Measurements from ENCODE around the gene L1CAM.

L1CAM gene

GRCh38 chrX:153888344-153888743 lies 2.4 kb upstream of the L1CAM start:
- no peaks in the 10 kb centered on the region for H3K27me3 ChIP-seq (ENCODE audit: insufficient read depth, low read length, poor library complexity)
- H3K4me1 ChIP-seq (ENCODE audit: insufficient read depth, low read length): no peaks in the 10 kb centered on the region
- no peaks in the 10 kb centered on the region for H3K79me2 ChIP-seq (ENCODE audit: insufficient read depth, low read length)
- no peaks in the 10 kb centered on the region for H3K9me3 ChIP-seq (ENCODE audit: insufficient read depth, low read length, severe bottlenecking)
- no peak for ATAC-seq (ENCODE audit: insufficient read depth, low read depth)
- no peak for DNase-seq
- no peak overlapping the region for H3K4me3 ChIP-seq (ENCODE audit: low read depth in 1 of 2, low read length in 2 of 2)
- H3K9ac ChIP-seq (ENCODE audit: low read depth, low read length): no peak overlapping the region
- no peaks in the 10 kb centered on the region for H4K20me1 ChIP-seq (ENCODE audit: insufficient read depth, low read length)
- H3K27ac ChIP-seq (ENCODE audit: low read length): no peak overlapping the region
- H2AFZ ChIP-seq (ENCODE audit: low read depth, low read length): no peak overlapping the region
- no peaks in the 10 kb centered on the region for H3K36me3 ChIP-seq (ENCODE audit: insufficient read depth, low read length)
- TF ChIP-seq, protein P1, sequence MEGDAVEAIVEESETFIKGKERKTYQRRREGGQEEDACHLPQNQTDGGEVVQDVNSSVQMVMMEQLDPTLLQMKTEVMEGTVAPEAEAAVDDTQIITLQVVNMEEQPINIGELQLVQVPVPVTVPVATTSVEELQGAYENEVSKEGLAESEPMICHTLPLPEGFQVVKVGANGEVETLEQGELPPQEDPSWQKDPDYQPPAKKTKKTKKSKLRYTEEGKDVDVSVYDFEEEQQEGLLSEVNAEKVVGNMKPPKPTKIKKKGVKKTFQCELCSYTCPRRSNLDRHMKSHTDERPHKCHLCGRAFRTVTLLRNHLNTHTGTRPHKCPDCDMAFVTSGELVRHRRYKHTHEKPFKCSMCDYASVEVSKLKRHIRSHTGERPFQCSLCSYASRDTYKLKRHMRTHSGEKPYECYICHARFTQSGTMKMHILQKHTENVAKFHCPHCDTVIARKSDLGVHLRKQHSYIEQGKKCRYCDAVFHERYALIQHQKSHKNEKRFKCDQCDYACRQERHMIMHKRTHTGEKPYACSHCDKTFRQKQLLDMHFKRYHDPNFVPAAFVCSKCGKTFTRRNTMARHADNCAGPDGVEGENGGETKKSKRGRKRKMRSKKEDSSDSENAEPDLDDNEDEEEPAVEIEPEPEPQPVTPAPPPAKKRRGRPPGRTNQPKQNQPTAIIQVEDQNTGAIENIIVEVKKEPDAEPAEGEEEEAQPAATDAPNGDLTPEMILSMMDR (IDR thresholded peaks at IDR 0.05; ENCODE audit: borderline replicate concordance, extremely low read depth, low read length, poor library complexity, severe bottlenecking): no peak
- TF ChIP-seq EZH2 (IDR thresholded peaks at IDR 0.05; ENCODE audit: borderline replicate concordance, low read depth, low read length, severe bottlenecking): no peak
- no peak overlapping the region for H3K4me2 ChIP-seq (ENCODE audit: insufficient read depth, low read length)

- H3K36me3 ChIP-seq (ENCODE audit: insufficient read depth, low read length): no peaks in the 10 kb centered on the region
- H3K4me1 ChIP-seq (ENCODE audit: insufficient read depth, low read length): no peaks in the 10 kb centered on the region
- no peak for TF ChIP-seq EZH2 (IDR thresholded peaks at IDR 0.05; ENCODE audit: borderline replicate concordance, low read depth, low read length, severe bottlenecking)
- TF ChIP-seq, protein P1 (IDR thresholded peaks at IDR 0.05; ENCODE audit: borderline replicate concordance, extremely low read depth, low read length, poor library complexity, severe bottlenecking): no peak
- no peak overlapping the region for H3K4me2 ChIP-seq (ENCODE audit: insufficient read depth, low read length)
- H4K20me1 ChIP-seq (ENCODE audit: insufficient read depth, low read length): no peaks in the 10 kb centered on the region
- ATAC-seq (ENCODE audit: insufficient read depth, low read depth) (no peak), DNase-seq (no peak)
- no peak overlapping the region for H3K9ac ChIP-seq (ENCODE audit: low read depth, low read length)
- H2AFZ ChIP-seq (ENCODE audit: low read depth, low read length): no peak overlapping the region
- no peak overlapping the region for H3K27ac ChIP-seq (ENCODE audit: low read length)
- H3K79me2 ChIP-seq (ENCODE audit: insufficient read depth, low read length): no peaks in the 10 kb centered on the region
- H3K9me3 ChIP-seq (ENCODE audit: insufficient read depth, low read length, severe bottlenecking): no peaks in the 10 kb centered on the region
- H3K27me3 ChIP-seq (ENCODE audit: insufficient read depth, low read length, poor library complexity): no peaks in the 10 kb centered on the region
- no peak overlapping the region for H3K4me3 ChIP-seq (ENCODE audit: low read depth in 1 of 2, low read length in 2 of 2)
Measured at GRCh38 chrX:153887385-153887784, 1.4 kb upstream of the L1CAM start.

DNA sequence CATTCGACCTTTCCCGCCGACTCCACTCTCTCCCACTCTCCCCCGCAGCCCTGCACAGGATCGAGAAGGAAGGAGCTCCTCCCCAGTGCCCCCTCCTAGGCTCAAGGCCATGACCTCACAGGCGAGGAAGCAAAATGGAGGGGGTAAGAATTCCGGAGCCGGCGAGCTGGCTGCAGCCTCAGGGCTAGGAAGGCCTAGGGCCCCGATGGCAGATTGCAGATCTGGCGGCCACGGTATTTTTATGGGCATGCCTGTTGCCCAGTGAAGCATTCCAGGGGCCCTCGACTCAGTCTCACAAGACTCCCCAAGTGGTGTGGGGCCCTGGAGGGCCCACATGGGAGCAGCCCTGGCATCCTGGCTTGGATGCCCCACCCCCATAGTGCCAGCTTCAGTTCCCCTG lies 942 bp upstream of the L1CAM start:
- H3K79me2 ChIP-seq (ENCODE audit: insufficient read depth, low read length): no peaks in the 10 kb centered on the region
- ATAC-seq (ENCODE audit: insufficient read depth, low read depth): no peak
- no peak overlapping the region for H3K4me2 ChIP-seq (ENCODE audit: insufficient read depth, low read length)
- no peak overlapping the region for H2AFZ ChIP-seq (ENCODE audit: low read depth, low read length)
- no peak overlapping the region for H3K9ac ChIP-seq (ENCODE audit: low read depth, low read length)
- DNase-seq: no peak
- no peaks in the 10 kb centered on the region for H3K9me3 ChIP-seq (ENCODE audit: insufficient read depth, low read length, severe bottlenecking)
- H3K4me3 ChIP-seq (ENCODE audit: low read depth in 1 of 2, low read length in 2 of 2): no peak overlapping the region
- TF ChIP-seq EZH2 (IDR thresholded peaks at IDR 0.05; ENCODE audit: borderline replicate concordance, low read depth, low read length, severe bottlenecking): no peak
- TF ChIP-seq, protein P1 (IDR thresholded peaks at IDR 0.05; ENCODE audit: borderline replicate concordance, extremely low read depth, low read length, poor library complexity, severe bottlenecking): no peak
- no peak overlapping the region for H3K27ac ChIP-seq (ENCODE audit: low read length)
- no peaks in the 10 kb centered on the region for H4K20me1 ChIP-seq (ENCODE audit: insufficient read depth, low read length)
- H3K4me1 ChIP-seq (ENCODE audit: insufficient read depth, low read length): no peaks in the 10 kb centered on the region
- H3K36me3 ChIP-seq (ENCODE audit: insufficient read depth, low read length): no peaks in the 10 kb centered on the region
- H3K27me3 ChIP-seq (ENCODE audit: insufficient read depth, low read length, poor library complexity): no peaks in the 10 kb centered on the region
